H54 (cell line): ENCODE data around the gene FBXO22.
"Not testable (repeated sequence)": the region's sequence is repeated elsewhere in the genome, so short reads cannot be mapped to it uniquely, and the experiment has no call there.

Experiments
- DNase-seq: peaks from one replicate; pipeline ENCODE4 v3.0.0; 2011; ENCODE audit warnings: low spot score, mixed read lengths; ENCODE audit not compliant: insufficient read length
- FAIRE-seq: peaks from 3 replicates; lab custom pipeline; 2011; peaks lifted over from hg19 to GRCh38; lab: Jason Lieb, UNC
- POLR2A ChIP-seq: IDR thresholded peaks from 2 replicates; pipeline ENCODE4 v1.6.1; 2011; ENCODE audit warnings: low read depth, mild to moderate bottlenecking, low read length

The FBXO22 gene

DNA sequence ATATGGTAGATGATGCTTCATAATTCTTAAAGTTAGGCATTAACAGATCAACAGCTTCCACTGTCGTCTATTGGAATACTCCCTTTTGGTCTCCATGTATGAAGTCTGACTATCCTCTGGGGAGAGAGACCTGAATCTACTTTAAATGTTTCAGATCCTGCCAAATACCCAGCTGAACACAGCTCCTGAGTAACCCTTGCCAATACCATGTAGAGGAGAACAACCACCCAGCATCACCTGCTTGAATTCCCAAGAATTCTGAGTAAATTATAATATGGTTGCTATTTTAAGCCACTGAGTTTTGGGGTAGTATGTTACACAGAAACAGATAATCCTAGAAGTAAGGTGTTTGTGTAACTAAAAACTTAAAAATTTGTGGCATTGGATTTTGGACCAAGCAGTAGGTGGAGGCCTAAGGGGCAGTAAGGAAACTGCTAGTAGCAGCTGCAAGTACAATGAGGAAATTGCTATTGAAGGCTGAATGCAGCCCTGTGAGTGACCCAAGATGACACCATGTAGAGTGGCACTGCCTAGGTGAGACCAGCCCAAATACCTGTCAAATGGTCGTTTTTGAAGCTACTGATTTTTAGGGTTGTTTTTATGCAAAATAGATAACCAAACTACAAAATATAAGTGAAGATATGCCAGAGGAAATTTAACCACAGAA lies 77.6 kb downstream of the FBXO22 start:
- FAIRE-seq (no peak), DNase-seq (no peak)
- no peak for TF ChIP-seq POLR2A

DNA sequence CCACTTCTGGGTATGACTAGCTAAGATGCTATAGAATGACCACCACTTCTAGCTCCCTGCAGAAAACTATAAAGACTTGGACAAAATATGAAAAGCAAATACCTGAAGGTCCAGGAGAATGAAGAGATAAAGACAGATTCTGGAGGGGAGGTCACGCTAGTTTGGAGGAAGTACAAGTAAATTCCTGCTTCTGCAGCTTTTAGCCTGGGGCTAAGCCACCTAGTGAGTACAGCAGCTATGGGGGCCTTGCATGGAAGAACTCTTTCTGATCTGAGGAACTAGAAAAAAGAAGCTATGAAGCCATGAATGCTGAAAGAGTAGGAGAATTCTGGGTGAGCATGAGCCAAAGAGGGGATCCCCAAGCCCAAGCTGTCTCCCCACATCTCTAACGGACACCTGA lies 78.8 kb downstream of the FBXO22 start:
- no peak for FAIRE-seq
- TF ChIP-seq POLR2A = no peak
- no peak for DNase-seq

DNA sequence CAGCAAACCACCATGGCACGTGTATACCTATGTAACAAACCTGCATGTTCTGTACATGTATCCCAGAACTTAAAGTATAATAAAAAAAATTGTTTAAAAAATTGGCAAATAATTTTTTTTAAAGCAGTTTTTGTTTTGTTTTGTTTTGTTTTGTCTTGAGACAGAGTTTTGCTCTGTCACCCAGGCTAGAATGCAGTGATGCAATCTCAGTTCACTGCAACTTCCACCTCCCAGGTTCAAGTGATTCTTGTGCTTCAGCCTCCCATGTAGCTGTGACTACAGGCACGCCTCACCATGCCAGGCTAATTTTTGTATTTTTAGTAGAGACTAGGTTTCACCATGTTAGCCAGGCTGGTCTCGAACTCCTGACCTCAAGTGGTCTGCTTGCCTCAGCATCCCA lies 81.0 kb downstream of the FBXO22 start:
- DNase-seq, FAIRE-seq: not testable (repeated sequence)

DNA sequence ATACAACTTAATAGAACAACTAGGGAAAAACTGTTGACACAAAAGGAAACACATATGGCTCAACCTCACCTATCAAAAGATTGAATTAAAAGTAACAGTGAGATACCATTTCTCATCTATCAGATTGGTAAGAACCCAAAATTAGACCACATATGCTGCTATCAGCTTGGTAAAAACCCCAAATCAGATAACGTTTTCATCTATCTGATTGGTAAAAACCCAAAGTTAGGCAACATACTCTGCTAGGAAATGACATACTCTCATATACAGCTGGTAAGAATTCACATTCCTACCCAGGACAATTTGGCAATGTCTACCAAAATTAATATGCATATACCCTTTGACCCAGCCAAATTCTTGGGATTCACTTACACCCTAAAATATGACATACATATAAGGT lies 82.3 kb downstream of the FBXO22 start:
- TF ChIP-seq POLR2A = no peak
- DNase-seq (no peak), FAIRE-seq (no peak)

DNA sequence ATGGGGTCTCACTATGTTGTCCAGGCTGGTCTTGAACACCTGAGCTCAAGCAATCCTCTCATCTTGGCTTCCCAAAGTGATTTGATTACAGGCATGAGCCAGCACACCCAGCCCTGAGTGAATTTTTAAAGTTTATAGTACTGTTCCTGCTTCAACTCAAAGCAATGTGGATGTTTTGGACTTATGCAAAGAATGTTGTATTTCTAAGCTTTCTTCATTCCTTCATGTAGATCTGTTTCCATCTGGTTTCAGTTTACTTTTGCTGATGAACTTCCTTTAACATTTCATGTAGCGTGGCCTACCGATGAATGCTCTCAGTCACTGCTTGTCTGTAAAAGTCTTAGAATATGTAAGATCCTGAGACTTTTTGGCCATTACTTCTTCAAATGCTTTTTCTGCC lies 85.4 kb downstream of the FBXO22 start:
- no peak for TF ChIP-seq POLR2A
- no peak for DNase-seq
- no peak for FAIRE-seq

DNA sequence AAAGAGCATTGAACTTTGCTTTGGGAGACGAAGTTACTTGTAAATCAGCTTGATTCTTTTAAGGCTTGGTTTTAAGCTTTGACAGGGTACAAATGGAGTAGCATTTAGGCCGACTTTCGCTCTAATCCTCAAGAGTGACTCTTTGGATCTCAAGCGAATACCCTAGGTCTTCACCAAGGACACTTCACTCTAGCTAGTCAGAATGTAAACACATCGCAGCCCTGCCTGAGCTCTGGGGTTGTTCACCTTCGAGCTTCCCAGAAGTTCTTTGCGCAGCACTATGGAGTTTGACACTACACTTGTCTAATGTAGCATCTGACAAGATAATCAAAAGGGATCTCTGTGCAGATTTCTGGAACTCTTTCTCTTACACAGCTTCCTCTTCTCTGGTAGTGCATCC lies 86.2 kb downstream of the FBXO22 start:
- DNase-seq (no peak), FAIRE-seq (no peak)
- no peak for TF ChIP-seq POLR2A
